K562 (cell line): ENCODE results near the gene GGT1. TPM values are rescaled to one million over a fixed set of nuclear protein-coding genes. Genes with fewer than 3 reads are reported as not detected.

Source experiments
- ATAC-seq: fragments of 200-7000 bp; cut with Tn5 transposase; 3 replicates; pipeline ENCODE4 v1.9.1; 2020; ENCODE audit warnings: moderate library complexity
- BruUV-seq: library from RNA; stranded (reverse); fragments of 400-500 nt; replicated peaks from 2 replicates; lab custom pipeline; 2021; lab: Mats Ljungman, UMichigan
- CTCF ChIA-PET: fragments of 300-600 bp; formaldehyde crosslinking; extraction: SDS; loops from one replicate; lab custom pipeline; 2021; ENCODE audit warnings: low intra/inter-chr PET ratio; lab: Yijun Ruan, JAX
- POLR2A ChIA-PET: fragments of 300-600, 350-650 bp; sonication (Branson Sonifier 250); formaldehyde crosslinking; extraction: SDS; loops from one replicate; lab custom pipeline; 2021; ENCODE audit warnings: antibody characterized with exemption, inconsistent platforms; lab: Yijun Ruan, JAX
- DNase-seq, 4 experiments: peaks; one replicate each; pipeline versions ENCODE4 v3.0.0 to v3.0.0-alpha.2; 2011 to 2018; ENCODE audit warnings: low spot score in 3 of 4, mixed read lengths in 3 of 4; ENCODE audit errors: extremely low read depth in 1 of 4
- FAIRE-seq: peaks from 2 replicates; lab custom pipeline; 2011; peaks lifted over from hg19 to GRCh38; lab: Jason Lieb, UNC
- H2AFZ ChIP-seq: 2 replicates; pipeline ENCODE4 v1.6.0; 2011; ENCODE audit warnings: low read depth, low read length, control low read depth, inconsistent platforms
- H3K27ac ChIP-seq: fragments of 200-600 bp; 3 replicates; pipeline ENCODE4 v1.8.0; 2011; ENCODE audit warnings: low read depth, mild to moderate bottlenecking, control low read depth, inconsistent platforms, low read length, moderate library complexity, mixed read lengths; ENCODE audit errors: extremely low read depth
- H3K27me3 ChIP-seq, 2 experiments: fragments of 300-600 bp in 1 of 2; 2 replicates in 1 of 2; 3 replicates in 1 of 2; pipeline versions ENCODE4 v1.6.0 to v1.8.0; 2011; ENCODE audit warnings: inconsistent platforms in 2 of 2, low read length in 2 of 2, mild to moderate bottlenecking in 1 of 2, mixed read lengths in 1 of 2, moderate library complexity in 1 of 2; ENCODE audit not compliant: control insufficient read depth in 2 of 2, insufficient read depth in 2 of 2
- H3K36me3 ChIP-seq: fragments of 300-600 bp; 3 replicates; pipeline ENCODE4 v1.8.0; 2011; ENCODE audit warnings: mild to moderate bottlenecking, low read length, inconsistent platforms; ENCODE audit not compliant: control insufficient read depth, insufficient read depth
- H3K4me1 ChIP-seq, 2 experiments: fragments of 200-600 bp in 1 of 2; replicated peaks in 1 of 2; 2 replicates in 1 of 2; 3 replicates in 1 of 2; pipeline versions ENCODE4 v1.5.1 to v1.8.0; 2011; ENCODE audit warnings: inconsistent platforms in 2 of 2, low read length in 2 of 2, mild to moderate bottlenecking in 1 of 2, mixed read lengths in 1 of 2, moderate library complexity in 1 of 2; ENCODE audit not compliant: control insufficient read depth in 2 of 2, insufficient read depth in 2 of 2
- H3K4me2 ChIP-seq: 2 replicates; pipeline ENCODE4 v1.6.1; 2011; ENCODE audit warnings: low read length, control low read depth, inconsistent platforms, mixed read lengths; ENCODE audit not compliant: insufficient read depth
- H3K4me3 ChIP-seq: fragments of 200-600 bp; sonication (generic), shearing (Covaris generic); 2 replicates; pipeline ENCODE4 v1.5.1; 2016; ENCODE audit warnings: control low read depth, inconsistent platforms
- H3K79me2 ChIP-seq: fragments of 200-600 bp; 3 replicates; pipeline ENCODE4 v1.8.0; 2011; ENCODE audit warnings: low read length, inconsistent platforms; ENCODE audit not compliant: control insufficient read depth, insufficient read depth
- H3K9ac ChIP-seq, 2 experiments: 2 replicates each; pipeline versions ENCODE4 v1.6.0 to v1.6.1; 2011; ENCODE audit warnings: low read depth in 2 of 2, low read length in 2 of 2, control low read depth in 1 of 2, inconsistent platforms in 1 of 2, mild to moderate bottlenecking in 1 of 2, mixed read lengths in 1 of 2; ENCODE audit not compliant: insufficient read depth in 1 of 2
- H3K9me1 ChIP-seq: one replicate; pipeline ENCODE4 v1.6.0; 2011; ENCODE audit warnings: inconsistent platforms, mild to moderate bottlenecking, low read length, moderate library complexity; ENCODE audit not compliant: control insufficient read depth, insufficient read depth
- H3K9me3 ChIP-seq: replicated peaks from 2 replicates; pipeline ENCODE4 v1.5.1; 2011; ENCODE audit warnings: low read depth, low read length, inconsistent platforms; ENCODE audit not compliant: control insufficient read depth, insufficient read depth
- H4K20me1 ChIP-seq: replicated peaks from 2 replicates; pipeline ENCODE4 v1.6.1; 2011; ENCODE audit warnings: low read length, inconsistent platforms, mixed read lengths; ENCODE audit not compliant: control insufficient read depth, insufficient read depth
- CBFA2T2 ChIP-seq: fragments of 450-650 bp; conservative IDR thresholded peaks from 2 replicates; pipeline ENCODE4 v1.6.1; 2017; ENCODE audit warnings: mild to moderate bottlenecking
- CHD1 ChIP-seq: fragments of 200-600 bp; sonication (generic); IDR thresholded peaks from one replicate; pipeline ENCODE4 v1.6.1; 2012; ENCODE audit warnings: mild to moderate bottlenecking, moderate library complexity, low read length, inconsistent platforms
- FOXP1 ChIP-seq: sonication (generic); formaldehyde crosslinking; IDR thresholded peaks from 2 replicates; pipeline ENCODE4 v1.8.0; 2022; ENCODE audit warnings: mild to moderate bottlenecking, missing genetic modification reagents
- HDAC8 ChIP-seq: fragments of 450-650 bp; IDR thresholded peaks from 2 replicates; pipeline ENCODE4 v1.6.1; 2016; ENCODE audit warnings: mild to moderate bottlenecking, missing genetic modification characterization, moderate library complexity, missing compliant biosample characterization
- HNRNPLL ChIP-seq: fragments of 200-400 bp; formaldehyde crosslinking; IDR thresholded peaks from 2 replicates; pipeline ENCODE4 v1.6.1; 2017; ENCODE audit warnings: low read length, low read depth, mild to moderate bottlenecking; ENCODE audit not compliant: poor library complexity, severe bottlenecking
- KDM5B ChIP-seq: fragments of 200-600 bp; sonication (generic); IDR thresholded peaks from 2 replicates; pipeline ENCODE4 v1.6.1; 2012; ENCODE audit warnings: low read depth, mild to moderate bottlenecking, moderate library complexity, low read length, control low read depth, inconsistent platforms; ENCODE audit not compliant: insufficient replicate concordance
- MAFG ChIP-seq: fragments of 450-650 bp; conservative IDR thresholded peaks from 2 replicates; pipeline ENCODE4 v1.6.1; 2016; ENCODE audit warnings: missing genetic modification characterization, missing compliant biosample characterization
- SRSF9 ChIP-seq: fragments of 200-400 bp; formaldehyde crosslinking; IDR thresholded peaks from 2 replicates; pipeline ENCODE4 v1.6.1; 2017; ENCODE audit warnings: low read depth, low read length, borderline replicate concordance
- TFE3 ChIP-seq: fragments of 450-650 bp; formaldehyde crosslinking; IDR thresholded peaks from 2 replicates; pipeline ENCODE4 v1.4.0; 2020; ENCODE audit warnings: mild to moderate bottlenecking, mixed read lengths
- ZBTB43 ChIP-seq: sonication (generic); formaldehyde crosslinking; IDR thresholded peaks from 2 replicates; pipeline ENCODE4 v1.8.0; 2023; ENCODE audit warnings: mild to moderate bottlenecking, missing genetic modification reagents
- ZMIZ1 ChIP-seq, 2 experiments: fragments of 150-350 bp in 1 of 2; IDR thresholded peaks; 2 replicates each; pipeline ENCODE4 v1.6.1; 2012 to 2016; ENCODE audit warnings: low read depth in 2 of 2, low read length in 2 of 2, mild to moderate bottlenecking in 1 of 2, moderate library complexity in 1 of 2
- ZNF124 ChIP-seq: sonication (generic); formaldehyde crosslinking; IDR thresholded peaks from 2 replicates; pipeline ENCODE4 v1.8.1; 2022; ENCODE audit warnings: missing genetic modification reagents
- ZNF696 ChIP-seq: fragments of 250-450 bp; sonication (Bioruptor Pico); conservative IDR thresholded peaks from 2 replicates; pipeline ENCODE4 v1.4.0; 2020; ENCODE audit warnings: mild to moderate bottlenecking, moderate library complexity
- WGBS: fragments of 100-300 bp; shearing (Covaris generic); methylation state at CpG from one replicate; pipeline ENCODE4 v1.1.6; 2016; ENCODE audit warnings: low coverage, mixed read lengths; ENCODE audit not compliant: insufficient coverage; ENCODE audit errors: missing lambda C conversion rate; 5-methylcytosine and 5-hydroxymethylcytosine counted together
- in situ Hi-C: fragments of 300-500 bp; cut with MboI; formaldehyde crosslinking; loops from 4 replicates; pipeline ENCODE4 v1.15.0; 2018; ENCODE audit warnings: inconsistent platforms, mixed read lengths
- intact Hi-C: fragments of 100-400 bp; cut with micrococcal nuclease; formaldehyde crosslinking; loops from 2 replicates; pipeline ENCODE4 v1.14.2; 2022
- polyA plus RNA-seq, 8 experiments: library from polyadenylated mRNA; depleted of rRNA in 4 of 8; stranded (reverse) in 5 of 8; unstranded in 3 of 8; fragments of >200 nt; fragmentation: Nextera tagmentation in 2 of 8; fragmentation: Illumina TruSeq in 1 of 8; extraction: Ambion mirVana in 2 of 8; extraction: Trizol in 1 of 8; gene quantifications; 2 replicates each; pipeline versions ENCODE4 v1.2.1 to v1.2.3, GENCODE V29; 2011 to 2014; ENCODE audit warnings: inconsistent platforms in 1 of 8, missing spikeins in 1 of 8
- total RNA-seq, 7 experiments: library from RNA; depleted of rRNA in 6 of 7; stranded (reverse); fragments of >200 nt in 6 of 7; fragmentation: Illumina TruSeq in 2 of 7; extraction: Trizol in 2 of 7; gene quantifications; 2 replicates each; pipeline versions ENCODE4 v1.2.1 to v1.2.3, GENCODE V29; 2011 to 2021; ENCODE audit warnings: low replicate concordance in 1 of 7

The GGT1 gene
- total and polyA plus RNA-seq, 9 of the 15 experiments (the other 6 are each of a cell fraction or from before 2014, with no cell fraction given): 0.46 to 11.8 (median 6.9) TPM

GRCh38 chr22:24555165-24556039 lies 47.6 kb upstream of the GGT1 start, which contains the start of gene SNRPD3:
Gene SNRPD3 (plus strand): TSS chr22:24555999. CDS start chr22:24557675, 1,676 bp downstream.
- ChIA-PET POLR2A (interaction anchor here (0.6 to 2.4 kb wide), 13 partner anchors 8 to 1385 kb away, joined by 3 to 13 read pairs (median 3); no protein-coding TSS in a partner anchor), CTCF (no interaction called here)
- H3K4me3 ChIP-seq: peak within 1 kb of the TSS; percentile 59
- H3K36me3 ChIP-seq: peaks cover 48% of the 10 kb centered on the region
- H3K9me1 ChIP-seq: no peaks in the 10 kb centered on the region
- ATAC-seq (peak; percentile 92), DNase-seq (peak; percentile 94 to 98 (median 96)), FAIRE-seq (peak; percentile 92)
- H3K4me1 ChIP-seq: peaks cover 22% of the 10 kb centered on the region in 2 experiments; a peak in 4 of 5 replicates
- in situ Hi-C loops (no loop called here), intact Hi-C loops (no loop called here)
- peak within 1 kb of the TSS; percentile 90 for H2AFZ ChIP-seq
- peak within 1 kb of the TSS; percentile 93 to 99 for H3K9ac ChIP-seq
- peak within 1 kb of the TSS; percentile 93 for H3K27ac ChIP-seq
- peaks cover 87% of the 10 kb centered on the region for H3K79me2 ChIP-seq
- BruUV-seq: no TSS peak
- under 1% methylated on average over 36 of the region's 59 CpGs for WGBS
- peak within 1 kb of the TSS; percentile 99 for H3K4me2 ChIP-seq
- no peaks in the 10 kb centered on the region for H3K9me3 ChIP-seq
- H3K27me3 ChIP-seq: no peaks in the 10 kb centered on the region
- peaks cover 17% of the 10 kb centered on the region; the same call in 1 of the 2 replicates for H4K20me1 ChIP-seq
- no peak for TF ChIP-seq TFE3 (CRISPR knock-in tag)
- no peak for TF ChIP-seq ZNF696 (CRISPR knock-in tag)
- peak in 1 of 2 experiments; percentile 40; a peak in 1 of 4 replicates for TF ChIP-seq ZMIZ1 (IDR thresholded peaks at IDR 0.05; ENCODE audit: low read depth in 2 of 2, low read length in 2 of 2)
- no peak for TF ChIP-seq FOXP1 (CRISPR knock-in tag)
- no peak for TF ChIP-seq ZNF124 (CRISPR knock-in tag)
- peak; percentile 78 for TF ChIP-seq KDM5B
- TF ChIP-seq SRSF9: no peak
- no peak for TF ChIP-seq MAFG (tag)
- peak; percentile 98 for TF ChIP-seq HNRNPLL
- TF ChIP-seq CHD1: no peak
- no peak for TF ChIP-seq HDAC8 (tag)
- no peak for TF ChIP-seq CBFA2T2
- TF ChIP-seq ZBTB43: no peak
